Measurements from ENCODE around the gene ZCCHC7.

- TF ChIP-seq CTCF (IDR thresholded peaks at IDR 0.05) = peak in 1 of 6 experiments; percentile 7
- no peak for TF ChIP-seq POLR2A (IDR thresholded peaks at IDR 0.05)
These were observed 175.4 kb downstream of the ZCCHC7 start for GRCh38 chr9:37295796-37296195.

Data from thyroid gland (tissue), 4 donors.